IPS-18a (cell line): Measurements from ENCODE around the gene PSMD1.

ENCODE experiments used
- H3K27ac ChIP-seq: one replicate; pipeline ENCODE4 v1.5.1; 2013; ENCODE audit warnings: low read length
- H3K27me3 ChIP-seq: one replicate; pipeline ENCODE4 v1.6.1; 2013; ENCODE audit warnings: mild to moderate bottlenecking, low read length; ENCODE audit not compliant: control insufficient read depth, insufficient read depth
- H3K36me3 ChIP-seq: one replicate; pipeline ENCODE4 v1.6.1; 2013; ENCODE audit warnings: low read depth, low read length; ENCODE audit not compliant: control insufficient read depth
- H3K4me1 ChIP-seq: one replicate; pipeline ENCODE4 v1.6.1; 2013; ENCODE audit warnings: low read depth, low read length; ENCODE audit not compliant: control insufficient read depth
- H3K4me3 ChIP-seq: one replicate; pipeline ENCODE4 v1.5.1; 2013; ENCODE audit warnings: low read length
- H3K9ac ChIP-seq: one replicate; pipeline ENCODE4 v1.6.1; 2013; ENCODE audit warnings: mild to moderate bottlenecking, low read length, moderate library complexity
- H3K9me3 ChIP-seq: one replicate; pipeline ENCODE4 v1.6.1; 2013; ENCODE audit warnings: low read depth, low read length; ENCODE audit not compliant: control insufficient read depth

Gene PSMD1

GRCh38 chr2:231184319-231184718 lies 127.7 kb downstream of the PSMD1 start:
- Histone ChIP-seq H3K36me3 (no peaks in the 10 kb centered on the region), H3K9ac (no peak overlapping the region), H3K4me1 (peaks cover 8% of the 10 kb centered on the region), H3K27me3 (no peaks in the 10 kb centered on the region), H3K9me3 (no peaks in the 10 kb centered on the region), H3K4me3 (no peak overlapping the region), H3K27ac (no peak overlapping the region)

GRCh38 chr2:231185050-231185725 lies 128.5 kb downstream of the PSMD1 start:
- Histone ChIP-seq H3K27ac (no peak overlapping the region), H3K9me3 (no peaks in the 10 kb centered on the region), H3K4me3 (no peak overlapping the region), H3K27me3 (no peaks in the 10 kb centered on the region), H3K36me3 (no peaks in the 10 kb centered on the region), H3K9ac (no peak overlapping the region), H3K4me1 (peaks cover 2% of the 10 kb centered on the region)

GRCh38 chr2:231185886-231186285 lies 129.2 kb downstream of the PSMD1 start:
- H3K4me1 ChIP-seq: no peaks in the 10 kb centered on the region
- H3K36me3 ChIP-seq: no peaks in the 10 kb centered on the region
- H3K27me3 ChIP-seq: no peaks in the 10 kb centered on the region
- no peak overlapping the region for H3K4me3 ChIP-seq
- no peaks in the 10 kb centered on the region for H3K9me3 ChIP-seq
- no peak overlapping the region for H3K27ac ChIP-seq
- H3K9ac ChIP-seq: no peak overlapping the region

- Histone ChIP-seq H3K9ac (no peak overlapping the region), H3K4me3 (no peak overlapping the region), H3K4me1 (no peaks in the 10 kb centered on the region), H3K27ac (no peak overlapping the region), H3K36me3 (no peaks in the 10 kb centered on the region), H3K27me3 (no peaks in the 10 kb centered on the region), H3K9me3 (no peaks in the 10 kb centered on the region)
Measured at GRCh38 chr2:231186325-231186724, 129.7 kb downstream of the PSMD1 start.

- no peak overlapping the region for H3K9ac ChIP-seq
- H3K4me1 ChIP-seq: no peaks in the 10 kb centered on the region
- no peaks in the 10 kb centered on the region for H3K36me3 ChIP-seq
- no peaks in the 10 kb centered on the region for H3K9me3 ChIP-seq
- H3K4me3 ChIP-seq: no peak overlapping the region
- no peaks in the 10 kb centered on the region for H3K27me3 ChIP-seq
- H3K27ac ChIP-seq: no peak overlapping the region
Measured at GRCh38 chr2:231187736-231188505, 131.3 kb downstream of the PSMD1 start.

- Histone ChIP-seq H3K27me3 (no peaks in the 10 kb centered on the region), H3K36me3 (no peaks in the 10 kb centered on the region), H3K9me3 (no peaks in the 10 kb centered on the region), H3K4me3 (no peak overlapping the region), H3K9ac (no peak overlapping the region), H3K27ac (no peak overlapping the region), H3K4me1 (no peaks in the 10 kb centered on the region)
Measured at GRCh38 chr2:231188506-231189170, 132.0 kb downstream of the PSMD1 start.

- H3K4me1 ChIP-seq: no peaks in the 10 kb centered on the region
- no peak overlapping the region for H3K27ac ChIP-seq
- H3K36me3 ChIP-seq: no peaks in the 10 kb centered on the region
- no peaks in the 10 kb centered on the region for H3K27me3 ChIP-seq
- H3K4me3 ChIP-seq: no peak overlapping the region
- H3K9me3 ChIP-seq: no peaks in the 10 kb centered on the region
- H3K9ac ChIP-seq: no peak overlapping the region
Measured at GRCh38 chr2:231189171-231189530, 132.5 kb downstream of the PSMD1 start.

- Histone ChIP-seq H3K9me3 (no peaks in the 10 kb centered on the region), H3K9ac (no peak overlapping the region), H3K27me3 (no peaks in the 10 kb centered on the region), H3K4me3 (peak overlapping the region; percentile 30), H3K27ac (no peak overlapping the region), H3K4me1 (no peaks in the 10 kb centered on the region), H3K36me3 (no peaks in the 10 kb centered on the region)
Measured at GRCh38 chr2:231189571-231190495, 133.2 kb downstream of the PSMD1 start.

- Histone ChIP-seq H3K27me3 (no peaks in the 10 kb centered on the region), H3K36me3 (no peaks in the 10 kb centered on the region), H3K4me1 (no peaks in the 10 kb centered on the region), H3K27ac (no peak overlapping the region), H3K9me3 (no peaks in the 10 kb centered on the region), H3K4me3 (peak overlapping the region; percentile 30), H3K9ac (no peak overlapping the region)
Measured at GRCh38 chr2:231190531-231191197, 134.0 kb downstream of the PSMD1 start.

- Histone ChIP-seq H3K4me1 (no peaks in the 10 kb centered on the region), H3K36me3 (no peaks in the 10 kb centered on the region), H3K9me3 (no peaks in the 10 kb centered on the region), H3K4me3 (no peak overlapping the region), H3K9ac (no peak overlapping the region), H3K27me3 (no peaks in the 10 kb centered on the region), H3K27ac (no peak overlapping the region)
Measured at GRCh38 chr2:231191896-231192872, 135.5 kb downstream of the PSMD1 start.
